Embryonic facial prominence (tissue), 1 donor: ENCODE results near the gene HCRTR2.
"Not testable (repeated sequence)": the region's sequence is repeated elsewhere in the genome, so short reads cannot be mapped to it uniquely, and the experiment has no call there.

Experiments used
- DNase-seq: peaks from one replicate; pipeline ENCODE4 v3.0.0-alpha.2; 2016; ENCODE audit errors: extremely low spot score

The HCRTR2 gene

GRCh38 chr6:55212156-55212555, 37.8 kb downstream of the HCRTR2 start:
- DNase-seq = no peak

GRCh38 chr6:55220961-55221360, 46.6 kb downstream of the HCRTR2 start:
- DNase-seq = no peak

GRCh38 chr6:55227862-55228261, 53.5 kb downstream of the HCRTR2 start:
- no peak for DNase-seq

GRCh38 chr6:55239099-55239498, 64.8 kb downstream of the HCRTR2 start:
- DNase-seq = no peak

GRCh38 chr6:55240975-55241605, 66.8 kb downstream of the HCRTR2 start:
- DNase-seq = peak; percentile 30

- no peak for DNase-seq
These were observed 76.1 kb downstream of the HCRTR2 start for GRCh38 chr6:55250400-55250799.

GRCh38 chr6:55255113-55255512, 80.8 kb downstream of the HCRTR2 start:
- no peak for DNase-seq

GRCh38 chr6:55260181-55260580, 85.9 kb downstream of the HCRTR2 start:
- no peak for DNase-seq

- DNase-seq = no peak
These were observed 91.2 kb downstream of the HCRTR2 start for GRCh38 chr6:55265409-55266114.

- no peak for DNase-seq
These were observed 92.6 kb downstream of the HCRTR2 start for GRCh38 chr6:55266896-55267295.

GRCh38 chr6:55276745-55277530, 102.6 kb downstream of the HCRTR2 start:
- peak; percentile 66 for DNase-seq

- no peak for DNase-seq
These were observed 103.3 kb downstream of the HCRTR2 start for GRCh38 chr6:55277646-55278045.

GRCh38 chr6:55281215-55281614, 106.9 kb downstream of the HCRTR2 start:
- DNase-seq = no peak

GRCh38 chr6:55282115-55282514, 107.8 kb downstream of the HCRTR2 start:
- no peak for DNase-seq

- DNase-seq = no peak
These were observed 112.5 kb downstream of the HCRTR2 start for GRCh38 chr6:55286824-55287223.

- DNase-seq = no peak
These were observed 116.4 kb downstream of the HCRTR2 start for GRCh38 chr6:55290736-55291135.

GRCh38 chr6:55293116-55293515, 118.8 kb downstream of the HCRTR2 start:
- DNase-seq = no peak

GRCh38 chr6:55297214-55297613, 122.9 kb downstream of the HCRTR2 start:
- not testable (repeated sequence) for DNase-seq

- DNase-seq = no peak
These were observed 125.1 kb downstream of the HCRTR2 start for GRCh38 chr6:55299286-55299985.

- no peak for DNase-seq
These were observed 130.4 kb downstream of the HCRTR2 start for GRCh38 chr6:55304747-55305146.

- no peak for DNase-seq
These were observed 145.8 kb downstream of the HCRTR2 start for GRCh38 chr6:55319961-55320695.
